GM18951 (cell line): Measurements from ENCODE around the gene RNU1-3.
"Not testable (repeated sequence)": the region's sequence is repeated elsewhere in the genome, so short reads cannot be mapped to it uniquely, and the experiment has no call there.

ENCODE experiments used
- in situ Hi-C: fragments of 300-500 bp; cut with MboI; formaldehyde crosslinking; loops from one replicate; pipeline ENCODE4 v1.12.0; 2022; ENCODE audit warnings: low sequenced_read_pairs, mixed read lengths, inconsistent platforms; ENCODE audit not compliant: unreplicated experiment

The RNU1-3 gene

GRCh38 chr1:16666502-16667413 is at the start of gene RNU1-3:
Gene RNU1-3, minus strand, starts transcription at chr1:16666948.
- in situ Hi-C loops, result not testable (repeated sequence)

- in situ Hi-C loops, result loop anchor here (25.0 kb wide), 1 partner anchor 101 kb away; the partner anchor contains the start of gene NBPF1
These were observed 46.7 kb upstream of the RNU1-3 start for GRCh38 chr1:16713480-16713879.

GRCh38 chr1:16712984-16713383 is 46.2 kb upstream of the RNU1-3 start:
- in situ Hi-C loops, result loop anchor here (25.0 kb wide), 1 partner anchor 101 kb away; the partner anchor contains the start of gene NBPF1

GRCh38 chr1:16712582-16712981 is 45.8 kb upstream of the RNU1-3 start:
- in situ Hi-C loops, result loop anchor here (25.0 kb wide), 1 partner anchor 100 kb away; the partner anchor contains the start of gene NBPF1

GRCh38 chr1:16712131-16712530 is 45.4 kb upstream of the RNU1-3 start:
- in situ Hi-C loops, result loop anchor here (25.0 kb wide), 1 partner anchor 100 kb away; the partner anchor contains the start of gene NBPF1

GRCh38 chr1:16710618-16711017 is 43.9 kb upstream of the RNU1-3 start:
- in situ Hi-C loops, result loop anchor here (25.0 kb wide), 1 partner anchor 98 kb away; the partner anchor contains the start of gene NBPF1

GRCh38 chr1:16709659-16710087 is 42.9 kb upstream of the RNU1-3 start:
- in situ Hi-C loops, result loop anchor here (25.0 kb wide), 1 partner anchor 97 kb away; the partner anchor contains the start of gene NBPF1

GRCh38 chr1:16708704-16709103 is 42.0 kb upstream of the RNU1-3 start:
- in situ Hi-C loops, result loop anchor here (25.0 kb wide), 1 partner anchor 96 kb away; the partner anchor contains the start of gene NBPF1

- in situ Hi-C loops, result loop anchor here (25.0 kb wide), 1 partner anchor 95 kb away; the partner anchor contains the start of gene NBPF1
These were observed 40.7 kb upstream of the RNU1-3 start for GRCh38 chr1:16707130-16708093.

GRCh38 chr1:16706302-16706701 is 39.6 kb upstream of the RNU1-3 start:
- in situ Hi-C loops, result loop anchor here (25.0 kb wide), 1 partner anchor 94 kb away; the partner anchor contains the start of gene NBPF1

- in situ Hi-C loops, result loop anchor here (25.0 kb wide), 1 partner anchor 92 kb away; the partner anchor contains the start of gene NBPF1
These were observed 37.9 kb upstream of the RNU1-3 start for GRCh38 chr1:16704502-16705100.

GRCh38 chr1:16704076-16704475 is 37.3 kb upstream of the RNU1-3 start:
- in situ Hi-C loops, result loop anchor here (25.0 kb wide), 1 partner anchor 92 kb away; the partner anchor contains the start of gene NBPF1

GRCh38 chr1:16703602-16704001 is 36.9 kb upstream of the RNU1-3 start:
- in situ Hi-C loops, result loop anchor here (25.0 kb wide), 1 partner anchor 91 kb away; the partner anchor contains the start of gene NBPF1

- in situ Hi-C loops, result loop anchor here (25.0 kb wide), 1 partner anchor 91 kb away; the partner anchor contains the start of gene NBPF1
These were observed 36.4 kb upstream of the RNU1-3 start for GRCh38 chr1:16703141-16703540.

GRCh38 chr1:16702280-16702679 is 35.5 kb upstream of the RNU1-3 start:
- in situ Hi-C loops, result loop anchor here (25.0 kb wide), 1 partner anchor 90 kb away; the partner anchor contains the start of gene NBPF1

- in situ Hi-C loops, result loop anchor here (25.0 kb wide), 1 partner anchor 89 kb away; the partner anchor contains the start of gene NBPF1
These were observed 34.4 kb upstream of the RNU1-3 start for GRCh38 chr1:16701189-16701588.

GRCh38 chr1:16700138-16700895 is 33.6 kb upstream of the RNU1-3 start:
- in situ Hi-C loops, result loop anchor here (25.0 kb wide), 1 partner anchor 88 kb away; the partner anchor contains the start of gene NBPF1

GRCh38 chr1:16699440-16699839 is 32.7 kb upstream of the RNU1-3 start:
- in situ Hi-C loops, result not testable (repeated sequence)
